HG02759 (cell line): Measurements from ENCODE around the gene LRGUK.
"Not testable (repeated sequence)": the region's sequence is repeated elsewhere in the genome, so short reads cannot be mapped to it uniquely, and the experiment has no call there.

Source experiments
- ATAC-seq: cut with Tn5 transposase; IDR thresholded peaks from one replicate; pipeline ENCODE4 v1.9.1; 2021; ENCODE audit warnings: mild to moderate bottlenecking, moderate library complexity; ENCODE audit not compliant: unreplicated experiment

Gene LRGUK

DNA sequence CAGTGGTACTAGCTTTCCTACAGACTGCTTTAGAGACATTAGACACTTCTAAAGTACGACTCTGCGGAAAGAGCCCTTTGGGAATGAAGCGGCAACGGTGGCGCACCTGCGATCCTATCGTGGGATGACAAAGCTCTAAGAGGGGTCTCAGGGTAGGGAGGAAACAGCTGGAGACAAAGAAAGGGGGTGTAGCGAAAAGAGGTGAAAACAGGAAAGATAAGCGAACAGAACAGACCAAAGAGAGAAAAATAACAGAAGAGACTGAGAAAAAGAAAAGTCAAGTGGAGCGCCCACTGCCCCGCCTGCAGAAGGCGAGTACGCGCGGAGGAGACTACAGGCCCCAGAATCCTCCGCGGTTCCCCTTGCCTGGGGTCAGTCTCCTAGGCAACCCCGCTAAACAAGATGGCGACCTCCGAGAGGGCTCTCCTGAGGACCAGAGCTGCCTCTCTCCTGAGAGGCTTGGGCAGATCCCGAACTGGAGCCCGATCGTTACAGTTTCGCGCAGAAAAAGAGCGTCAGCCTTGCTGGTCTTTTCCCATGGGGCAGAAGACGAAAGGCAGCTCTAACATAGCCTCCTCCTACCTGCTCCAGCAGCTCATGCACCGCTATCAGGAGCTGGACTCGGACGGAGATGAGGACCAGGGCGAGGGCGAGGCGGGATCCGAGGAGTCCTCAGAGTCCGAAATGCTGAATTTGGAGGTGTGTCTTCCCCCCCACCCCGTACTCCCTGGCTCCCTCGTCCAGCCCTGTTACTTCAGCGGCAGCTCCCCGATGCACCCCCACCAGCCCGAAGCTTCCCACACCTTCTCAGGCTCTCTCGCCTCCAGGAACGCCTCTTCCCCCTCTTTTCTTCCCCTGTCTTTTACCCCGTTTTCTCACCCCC, at the start of gene LRGUK:
TSS of gene LRGUK (plus strand) at position 375 of the 883 bp plus-strand sequence. CDS start at position 403, 28 bp downstream.
- ATAC-seq = peak; percentile 100

DNA sequence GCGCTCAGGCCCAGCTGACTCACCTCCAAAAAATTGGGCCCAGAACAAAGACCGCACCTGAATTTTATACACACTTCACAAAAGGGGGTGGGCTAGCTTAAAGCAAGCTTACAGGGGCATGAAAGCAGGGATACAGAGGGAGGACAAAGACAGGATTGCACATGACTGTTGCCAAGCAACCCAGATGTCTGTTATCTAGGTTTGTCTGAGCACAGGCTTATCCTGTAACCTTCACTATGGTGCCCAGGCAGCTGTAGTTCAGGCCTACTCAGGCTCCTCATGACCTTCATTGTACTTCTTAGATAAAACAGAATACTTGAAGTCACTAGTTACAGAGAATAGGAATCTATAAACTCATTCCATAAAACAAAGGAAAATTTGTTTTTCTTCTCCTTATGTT, 49.6 kb upstream of the LRGUK start:
- ATAC-seq = not testable (repeated sequence)

GRCh38 chr7:134078991-134079390, 48.1 kb upstream of the LRGUK start:
- no peak for ATAC-seq

DNA sequence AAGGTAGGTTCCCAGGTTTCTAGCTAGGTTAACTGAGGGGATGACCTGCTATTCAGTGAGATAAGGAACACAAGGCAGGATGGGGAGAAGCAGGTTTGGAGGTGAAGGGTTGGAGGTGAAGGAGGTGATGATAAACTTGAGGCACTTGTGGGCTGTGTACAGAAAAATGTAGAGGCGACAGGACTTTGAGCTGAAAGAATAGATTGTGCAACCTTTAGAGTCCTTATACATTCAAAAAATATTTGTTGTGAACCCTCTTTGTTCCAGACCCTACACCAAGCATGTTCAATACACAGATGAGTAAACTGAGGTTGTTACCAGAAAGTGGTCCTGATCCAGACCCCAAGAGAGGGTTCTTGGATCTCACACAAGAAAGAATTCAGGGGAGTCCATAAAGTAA, 45.4 kb upstream of the LRGUK start:
- no peak for ATAC-seq

GRCh38 chr7:134083766-134084487, 43.2 kb upstream of the LRGUK start:
- no peak for ATAC-seq

- no peak for ATAC-seq
Measured at GRCh38 chr7:134084488-134085144, 42.5 kb upstream of the LRGUK start.

- ATAC-seq = no peak
Measured at GRCh38 chr7:134085311-134085710, 41.8 kb upstream of the LRGUK start.

DNA sequence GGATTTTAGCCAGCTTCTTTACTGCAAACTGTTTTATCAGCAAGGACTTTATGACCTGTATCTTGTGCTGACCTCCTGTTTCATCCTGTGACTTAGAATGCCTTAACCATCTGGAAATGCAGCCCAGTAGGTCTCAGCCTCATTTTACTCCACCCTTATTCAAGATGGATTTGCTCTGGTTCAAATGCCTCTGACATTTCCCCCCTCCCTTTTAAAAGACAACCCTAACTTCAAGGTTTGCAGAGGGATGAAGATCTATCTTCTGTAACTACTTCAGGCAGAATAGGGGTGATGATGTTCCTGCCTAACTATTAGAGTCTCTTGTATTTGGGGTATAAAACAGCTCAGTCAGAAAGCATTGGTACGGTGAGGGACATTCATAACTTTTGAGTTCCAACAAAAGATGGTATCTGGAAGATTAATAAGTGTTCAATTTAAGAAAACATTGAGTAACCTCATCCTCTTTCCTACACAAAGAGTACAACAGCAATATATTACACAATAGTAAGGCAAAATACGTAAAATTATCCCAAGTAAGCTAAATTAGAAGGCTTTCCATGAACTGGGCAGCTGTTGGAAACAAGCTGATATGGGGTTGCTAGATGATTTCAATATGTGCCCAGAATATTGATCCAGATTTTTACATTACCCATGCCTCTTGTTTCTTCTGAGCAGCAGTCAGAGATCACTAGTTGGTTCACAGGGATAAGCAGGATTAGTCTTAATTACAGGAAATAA, 40.0 kb upstream of the LRGUK start:
- no peak for ATAC-seq

DNA sequence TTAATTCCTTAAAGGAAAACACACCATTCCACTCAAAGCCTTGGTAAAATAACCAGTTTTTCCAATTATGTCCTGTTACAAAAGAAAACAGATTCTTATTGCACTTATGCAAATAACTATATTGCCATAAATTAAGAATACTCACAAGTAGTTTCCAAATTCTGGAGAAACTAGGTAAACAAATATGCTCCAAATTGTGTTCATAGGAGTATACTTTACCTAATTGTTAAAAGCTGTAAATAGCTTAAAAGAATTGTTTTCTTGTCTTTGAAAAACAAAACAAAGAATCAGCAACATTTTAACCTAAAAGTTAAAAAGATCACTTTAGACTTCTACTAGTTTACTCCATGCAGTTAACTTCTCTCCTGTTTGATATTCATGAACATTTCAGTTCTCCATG, 38.9 kb upstream of the LRGUK start:
- ATAC-seq = no peak

- no peak for ATAC-seq
Measured at GRCh38 chr7:134089446-134089845, 37.7 kb upstream of the LRGUK start.

DNA sequence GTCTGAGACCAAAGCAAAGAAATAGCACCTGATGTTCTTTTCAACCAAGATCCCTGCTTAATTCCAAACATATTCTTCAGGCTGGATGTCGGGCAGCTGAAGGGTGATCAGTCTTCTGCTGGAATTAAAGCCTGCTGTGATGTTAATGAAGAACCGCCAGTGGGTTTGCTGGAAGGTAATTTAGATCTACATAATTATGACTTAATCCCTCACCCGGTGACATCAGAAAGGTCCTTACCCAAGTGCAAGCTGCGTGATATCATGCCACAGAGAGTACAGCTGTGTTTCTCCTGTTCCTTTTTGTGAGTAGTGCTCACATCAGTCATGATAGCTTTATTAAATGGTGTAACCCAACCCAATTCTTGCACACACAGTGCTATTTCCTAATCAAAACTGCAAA, 29.1 kb upstream of the LRGUK start:
- ATAC-seq = no peak

DNA sequence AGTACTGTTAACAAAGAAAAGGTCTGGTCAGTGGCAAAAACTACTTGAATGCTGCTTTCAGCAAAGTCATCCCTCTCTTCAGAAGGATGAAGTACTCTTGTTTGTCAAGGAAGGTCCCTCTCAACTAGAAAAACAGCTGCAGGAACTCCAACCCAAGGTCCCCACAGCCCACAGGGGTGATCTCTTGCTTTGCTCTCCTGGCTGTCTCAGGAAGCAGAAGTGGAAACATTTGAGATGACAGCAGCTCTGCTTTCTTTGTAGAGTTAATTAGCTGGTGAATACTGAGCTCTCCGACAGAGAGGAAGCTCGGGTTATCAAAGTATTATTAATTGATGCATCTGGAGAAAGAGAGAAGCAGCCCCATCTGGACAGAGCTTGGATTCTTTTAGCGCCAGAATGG, 25.4 kb upstream of the LRGUK start:
- no peak for ATAC-seq

- ATAC-seq = no peak
Measured at GRCh38 chr7:134104166-134104565, 23.0 kb upstream of the LRGUK start.

GRCh38 chr7:134105841-134106240, 21.3 kb upstream of the LRGUK start:
- ATAC-seq = no peak

GRCh38 chr7:134108802-134109201, 18.3 kb upstream of the LRGUK start:
- no peak for ATAC-seq

DNA sequence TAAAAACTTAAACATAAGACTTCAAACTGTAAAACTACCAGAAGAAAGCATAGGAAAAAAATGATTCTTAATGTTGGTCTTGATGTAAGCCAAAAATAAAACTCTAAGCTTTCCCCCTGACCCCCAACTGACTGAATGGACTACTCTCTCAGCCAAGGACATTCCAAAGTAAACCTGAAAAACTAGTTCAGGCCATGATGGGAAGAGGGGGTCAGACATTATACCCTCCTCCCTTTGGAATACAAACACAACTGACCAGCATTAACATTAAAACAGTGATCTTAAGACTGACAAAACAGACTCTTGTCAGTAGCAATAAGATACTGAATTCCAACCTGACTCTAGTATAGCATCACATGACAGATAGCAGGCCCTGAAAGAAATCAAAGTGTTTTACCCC, 13.5 kb upstream of the LRGUK start:
- ATAC-seq = no peak

- no peak for ATAC-seq
Measured at GRCh38 chr7:134114992-134115391, 12.1 kb upstream of the LRGUK start.

DNA sequence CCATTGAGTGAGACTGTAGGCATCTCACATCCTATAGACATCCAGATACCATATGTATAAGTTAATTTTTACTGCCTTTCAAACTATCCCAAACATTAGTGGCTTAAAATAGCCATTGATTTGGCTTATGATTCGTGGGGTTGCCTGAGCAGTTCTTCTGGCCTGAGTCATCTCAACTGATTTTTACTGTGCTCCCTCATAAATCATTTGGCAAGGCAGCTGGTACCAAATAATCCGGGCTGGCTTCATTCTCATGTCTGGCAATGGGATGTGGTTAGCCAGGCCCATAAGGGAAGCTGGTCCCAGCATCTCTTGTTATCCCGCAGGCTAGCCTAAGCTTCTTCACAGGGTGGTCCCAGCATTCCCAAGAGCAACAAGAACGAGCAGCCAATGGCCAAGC, 6.7 kb upstream of the LRGUK start:
- ATAC-seq = no peak

GRCh38 chr7:134121632-134122139, 5.5 kb upstream of the LRGUK start:
- no peak for ATAC-seq

- ATAC-seq = no peak
Measured at GRCh38 chr7:134122980-134123379, 4.2 kb upstream of the LRGUK start.

DNA sequence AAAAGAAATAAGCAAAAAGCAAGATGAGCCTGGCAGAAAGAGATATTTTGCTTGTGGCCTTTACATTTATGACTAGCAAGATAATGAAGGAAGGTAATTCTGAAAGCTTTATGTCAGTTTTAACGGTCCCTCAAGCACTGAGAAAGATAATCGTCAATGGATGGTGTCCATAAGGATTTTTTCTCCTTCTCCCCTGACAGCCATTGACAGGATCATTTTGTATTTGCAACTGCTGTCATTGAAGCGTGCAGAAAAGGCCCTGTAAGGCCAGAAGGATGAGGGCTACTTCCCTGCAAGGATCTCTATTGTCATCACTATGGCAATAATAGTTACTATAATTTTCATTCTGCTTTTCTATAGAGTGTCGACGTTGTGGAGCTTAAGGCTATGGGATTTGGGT, 994 bp upstream of the LRGUK start:
- no peak for ATAC-seq
